LNCAP (cell line): ENCODE results near the gene DYNC2LI1.

Experiments
- TF ChIP-seq, protein P1 (sequence below): fragments of 450-650 bp; IDR thresholded peaks from 2 replicates; pipeline ENCODE4 v1.5.1; 2017; ENCODE audit warnings: mild to moderate bottlenecking

The DYNC2LI1 gene

DNA sequence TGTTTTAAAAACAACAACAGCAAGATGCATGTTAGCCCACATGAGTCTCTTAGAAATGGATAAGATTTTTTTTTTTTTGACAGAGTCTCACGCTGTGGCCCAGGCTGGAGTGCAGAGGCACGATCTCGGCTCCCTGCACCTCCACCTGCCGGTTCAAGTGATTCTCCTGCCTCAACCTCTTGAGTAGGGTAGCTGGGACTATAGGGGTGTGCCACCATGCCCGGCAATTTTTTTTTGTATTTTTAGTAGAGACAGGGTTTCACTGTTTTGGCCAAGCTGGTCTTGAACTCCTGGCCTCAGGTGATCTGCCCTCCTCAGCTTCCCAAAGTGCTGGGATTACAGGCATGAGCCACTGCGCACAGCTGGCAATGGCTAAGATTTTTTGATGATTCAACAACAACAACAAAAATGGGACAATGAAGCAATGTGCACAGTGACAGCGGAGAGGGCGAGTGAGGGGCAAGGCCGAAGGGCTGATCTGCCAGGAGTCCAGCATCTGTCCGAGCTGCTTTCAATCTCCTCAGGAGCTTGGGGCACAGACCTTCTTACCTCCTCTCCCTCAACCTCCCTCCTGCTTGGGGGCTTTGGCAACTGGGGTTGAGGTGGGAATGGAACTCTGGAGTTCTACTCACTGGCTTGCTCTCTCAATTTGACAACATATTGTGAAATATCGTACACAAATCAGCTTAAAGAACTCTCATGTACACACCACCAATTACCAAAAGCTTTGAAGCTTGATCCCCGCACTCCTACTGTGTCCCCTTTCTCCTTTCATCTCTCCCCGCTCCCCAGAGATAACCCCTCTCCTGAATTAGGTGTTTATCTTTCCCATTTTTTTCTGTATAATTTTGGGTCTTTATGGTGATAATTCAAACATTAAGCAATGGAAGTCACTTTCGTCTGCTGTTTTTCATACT is 68.4 kb downstream of the DYNC2LI1 start:
- TF ChIP-seq, protein P1, sequence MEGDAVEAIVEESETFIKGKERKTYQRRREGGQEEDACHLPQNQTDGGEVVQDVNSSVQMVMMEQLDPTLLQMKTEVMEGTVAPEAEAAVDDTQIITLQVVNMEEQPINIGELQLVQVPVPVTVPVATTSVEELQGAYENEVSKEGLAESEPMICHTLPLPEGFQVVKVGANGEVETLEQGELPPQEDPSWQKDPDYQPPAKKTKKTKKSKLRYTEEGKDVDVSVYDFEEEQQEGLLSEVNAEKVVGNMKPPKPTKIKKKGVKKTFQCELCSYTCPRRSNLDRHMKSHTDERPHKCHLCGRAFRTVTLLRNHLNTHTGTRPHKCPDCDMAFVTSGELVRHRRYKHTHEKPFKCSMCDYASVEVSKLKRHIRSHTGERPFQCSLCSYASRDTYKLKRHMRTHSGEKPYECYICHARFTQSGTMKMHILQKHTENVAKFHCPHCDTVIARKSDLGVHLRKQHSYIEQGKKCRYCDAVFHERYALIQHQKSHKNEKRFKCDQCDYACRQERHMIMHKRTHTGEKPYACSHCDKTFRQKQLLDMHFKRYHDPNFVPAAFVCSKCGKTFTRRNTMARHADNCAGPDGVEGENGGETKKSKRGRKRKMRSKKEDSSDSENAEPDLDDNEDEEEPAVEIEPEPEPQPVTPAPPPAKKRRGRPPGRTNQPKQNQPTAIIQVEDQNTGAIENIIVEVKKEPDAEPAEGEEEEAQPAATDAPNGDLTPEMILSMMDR = no peak

DNA sequence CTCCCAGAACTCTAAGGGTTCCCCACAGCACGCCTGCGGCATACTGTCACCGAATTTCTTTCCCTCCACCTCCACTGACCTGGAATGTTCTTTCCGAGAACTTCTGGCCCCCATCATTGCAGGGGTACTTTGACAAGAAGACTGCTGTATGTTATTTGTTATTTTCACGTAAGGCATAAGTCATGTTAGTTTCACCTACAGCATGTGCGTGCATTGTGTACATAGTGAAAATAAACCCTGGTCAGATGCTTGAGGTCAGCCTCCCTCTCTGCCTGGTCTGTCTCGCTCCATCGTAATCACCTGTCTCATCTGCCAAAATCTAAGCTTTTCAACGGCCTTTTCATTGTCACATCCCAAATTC is 69.0 kb downstream of the DYNC2LI1 start:
- TF ChIP-seq, protein P1 = no peak

DNA sequence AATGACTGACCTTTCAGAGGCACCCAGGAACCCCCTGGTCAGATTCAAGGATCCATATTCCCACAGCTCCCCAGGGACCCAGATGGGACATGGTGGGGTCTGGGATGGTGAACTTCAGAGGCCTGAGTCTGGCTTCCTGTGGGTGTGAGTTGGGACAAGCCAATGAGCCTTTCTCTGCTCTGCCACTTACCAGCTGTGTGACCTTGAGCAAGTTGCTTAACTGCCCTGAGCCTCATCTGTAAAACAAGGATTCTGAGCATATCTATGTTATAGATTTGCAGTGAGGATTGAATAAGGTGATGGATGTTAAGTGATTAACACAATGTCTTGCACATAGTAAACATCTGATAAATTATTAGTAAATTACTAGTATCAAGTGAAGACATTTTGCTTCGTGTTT is 71.3 kb downstream of the DYNC2LI1 start:
- TF ChIP-seq, protein P1 = no peak

DNA sequence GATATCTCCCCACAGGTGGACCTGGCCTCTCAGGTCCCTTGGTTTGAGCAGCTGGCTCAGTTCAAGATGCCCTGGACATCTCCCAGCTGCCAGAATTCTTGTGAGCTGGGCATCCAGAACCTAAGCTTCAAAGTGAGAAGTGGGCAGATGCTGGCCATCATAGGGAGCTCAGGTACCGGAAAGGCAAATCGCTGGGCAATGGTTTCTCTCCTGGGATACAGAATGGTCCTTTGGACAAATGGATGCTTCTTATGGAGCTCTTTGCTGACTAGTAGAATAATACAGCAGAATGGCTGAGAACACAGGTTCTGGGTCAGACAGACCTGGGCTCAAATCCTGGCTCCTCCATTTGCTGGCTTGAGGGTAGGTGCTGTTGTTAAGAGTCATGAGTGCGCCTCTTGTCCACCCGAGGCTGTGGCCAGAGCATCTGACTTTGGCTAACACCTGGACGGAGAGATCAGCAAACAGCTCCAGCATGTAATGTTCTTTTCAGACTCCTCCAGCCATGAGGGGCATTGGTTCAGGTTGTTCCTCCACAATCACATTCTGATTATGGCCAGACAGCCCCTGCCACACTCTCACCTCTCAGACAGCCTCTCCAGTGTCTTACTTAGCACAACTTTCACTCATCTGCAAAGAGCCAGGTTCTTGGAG is 72.4 kb downstream of the DYNC2LI1 start:
- TF ChIP-seq, protein P1 = no peak

DNA sequence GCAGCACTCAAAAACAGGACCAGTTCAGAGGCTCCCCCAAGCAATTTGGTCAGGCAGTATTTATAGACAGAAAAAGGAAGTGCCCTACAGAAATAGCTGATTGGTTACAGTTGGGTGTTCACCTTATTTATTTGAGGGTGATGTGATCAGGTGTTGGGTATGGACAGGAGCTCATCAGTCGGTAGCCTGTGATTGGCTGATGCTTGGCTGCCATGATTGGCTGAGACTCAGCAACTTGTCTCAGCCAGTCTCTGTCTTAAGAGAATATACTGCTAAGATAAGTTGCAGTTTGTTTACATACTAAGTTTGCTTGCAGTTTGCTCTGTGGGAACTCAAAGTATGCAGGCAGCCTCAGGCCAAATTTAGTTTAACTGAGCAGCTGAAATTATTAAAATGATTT is 74.4 kb downstream of the DYNC2LI1 start:
- TF ChIP-seq, protein P1 = no peak

DNA sequence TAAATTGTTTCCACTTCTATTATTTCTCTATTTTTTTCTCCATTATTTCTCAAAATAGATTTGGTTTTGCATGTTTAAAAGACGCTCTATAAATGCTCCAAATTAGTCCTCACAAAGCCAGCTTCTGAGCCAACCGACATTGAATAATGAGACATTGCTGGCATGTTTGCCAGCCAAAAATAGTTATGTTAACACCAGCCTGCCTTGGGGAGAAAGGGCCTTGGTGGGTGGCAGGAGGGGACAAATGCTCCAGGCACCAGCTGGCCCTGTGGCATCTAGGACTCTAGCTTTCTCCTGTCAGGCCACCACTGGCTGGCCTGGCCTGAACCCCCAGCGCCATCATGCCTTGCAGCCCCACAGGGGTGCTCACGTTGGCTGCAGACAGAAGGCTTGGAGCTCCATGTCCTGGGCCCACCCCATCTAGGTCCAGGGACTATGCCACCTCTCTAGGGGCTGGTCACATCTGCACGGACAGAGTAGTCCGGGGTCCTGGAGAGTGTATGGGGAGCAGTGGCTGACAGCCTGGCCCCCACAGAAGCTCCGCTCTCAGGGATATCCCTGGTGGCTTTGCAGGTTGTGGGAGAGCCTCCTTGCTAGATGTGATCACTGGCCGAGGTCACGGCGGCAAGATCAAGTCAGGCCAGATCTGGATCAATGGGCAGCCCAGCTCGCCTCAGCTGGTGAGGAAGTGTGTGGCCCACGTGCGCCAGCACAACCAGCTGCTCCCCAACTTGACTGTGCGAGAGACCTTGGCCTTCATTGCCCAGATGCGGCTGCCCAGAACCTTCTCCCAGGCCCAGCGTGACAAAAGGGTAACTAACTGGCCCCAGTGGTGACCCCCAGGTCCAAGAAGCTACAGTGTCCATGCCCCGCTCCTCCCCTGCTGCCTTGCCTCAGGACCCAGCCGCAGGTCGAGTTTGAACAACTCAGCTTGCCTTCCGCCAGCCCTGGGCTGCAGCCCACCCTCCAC is 77.5 kb downstream of the DYNC2LI1 start:
- TF ChIP-seq, protein P1 = no peak

DNA sequence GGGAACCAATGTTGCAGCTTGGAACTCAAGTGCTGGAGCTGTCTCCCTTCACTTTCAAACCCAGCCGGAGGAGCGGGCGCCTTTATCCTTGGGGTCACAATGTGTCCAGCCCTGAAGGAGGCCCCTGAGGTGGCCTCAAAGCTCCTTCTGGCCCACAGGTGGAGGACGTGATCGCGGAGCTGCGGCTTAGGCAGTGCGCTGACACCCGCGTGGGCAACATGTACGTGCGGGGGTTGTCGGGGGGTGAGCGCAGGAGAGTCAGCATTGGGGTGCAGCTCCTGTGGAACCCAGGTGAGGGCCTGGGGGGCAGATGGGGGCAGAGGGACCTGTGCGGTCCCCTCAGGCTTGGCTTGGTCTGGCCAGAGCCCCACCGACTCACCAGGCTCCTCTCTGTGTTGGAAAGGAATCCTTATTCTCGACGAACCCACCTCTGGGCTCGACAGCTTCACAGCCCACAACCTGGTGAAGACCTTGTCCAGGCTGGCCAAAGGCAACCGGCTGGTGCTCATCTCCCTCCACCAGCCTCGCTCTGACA is 78.4 kb downstream of the DYNC2LI1 start:
- TF ChIP-seq, protein P1 = no peak
